PC-3 (cell line): Measurements from ENCODE around the gene CYB5B.

Experiments
- CTCF ChIP-seq: fragments of 300-600 bp; sonication (generic); conservative IDR thresholded peaks from 2 replicates; pipeline ENCODE4 v1.5.1; 2017; ENCODE audit warnings: antibody characterized with exemption, low read depth, mild to moderate bottlenecking, low read length
- EZH2 ChIP-seq: fragments of 300-600 bp; sonication (generic); IDR thresholded peaks from one replicate; pipeline ENCODE4 v1.6.1; 2017; ENCODE audit warnings: antibody characterized with exemption, mild to moderate bottlenecking, low read length; ENCODE audit not compliant: unreplicated experiment
- EZH2phosphoT487 ChIP-seq: fragments of 300-600 bp; sonication (generic); IDR thresholded peaks from 2 replicates; pipeline ENCODE4 v1.6.1; 2018; ENCODE audit warnings: mild to moderate bottlenecking, antibody characterized with exemption, low read length, borderline replicate concordance

- TF ChIP-seq CTCF (no peak), EZH2phosphoT487 (no peak), EZH2 (no peak)
These were observed 46.7 kb downstream of the CYB5B start for GRCh38 chr16:69471121-69471520.
